Testis (tissue), 2 donors: ENCODE measurements around the gene C14orf93.

Experiments
- POLR2A ChIP-seq: fragments of 450-650 bp; IDR thresholded peaks from one replicate; pipeline ENCODE4 v1.6.1; 2017; ENCODE audit warnings: antibody characterized with exemption, mild to moderate bottlenecking, moderate library complexity
- TF ChIP-seq, protein P1 (sequence below), 3 experiments: fragments of 450-650 bp in 2 of 3; fragments of 200-600 bp in 1 of 3; sonication (generic) in 1 of 3; IDR thresholded peaks; one replicate each; pipeline ENCODE4 v1.5.1; 2016 to 2019; ENCODE audit warnings: antibody characterized with exemption in 3 of 3, mild to moderate bottlenecking in 2 of 3, moderate library complexity in 1 of 3

DNA sequence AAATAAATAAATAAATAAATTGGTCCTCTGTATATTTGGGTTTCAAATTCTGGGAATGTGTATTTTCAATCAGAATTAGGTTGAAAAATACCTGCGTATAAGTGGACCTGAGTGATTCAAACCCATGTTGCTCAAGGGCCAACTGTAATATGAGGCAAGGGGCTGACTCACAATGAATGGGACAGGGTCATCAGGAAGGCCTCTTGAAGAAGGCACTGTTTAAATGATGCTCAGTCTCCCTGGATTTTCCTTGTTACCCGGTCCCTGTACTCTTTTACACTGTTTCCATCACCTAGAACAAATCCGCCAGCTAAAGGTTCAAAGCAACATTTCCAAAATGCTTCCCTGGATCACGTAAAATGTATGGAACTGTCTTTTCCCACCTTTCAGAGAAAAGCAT, 21.0 kb upstream of the C14orf93 start:
- TF ChIP-seq, protein P1, sequence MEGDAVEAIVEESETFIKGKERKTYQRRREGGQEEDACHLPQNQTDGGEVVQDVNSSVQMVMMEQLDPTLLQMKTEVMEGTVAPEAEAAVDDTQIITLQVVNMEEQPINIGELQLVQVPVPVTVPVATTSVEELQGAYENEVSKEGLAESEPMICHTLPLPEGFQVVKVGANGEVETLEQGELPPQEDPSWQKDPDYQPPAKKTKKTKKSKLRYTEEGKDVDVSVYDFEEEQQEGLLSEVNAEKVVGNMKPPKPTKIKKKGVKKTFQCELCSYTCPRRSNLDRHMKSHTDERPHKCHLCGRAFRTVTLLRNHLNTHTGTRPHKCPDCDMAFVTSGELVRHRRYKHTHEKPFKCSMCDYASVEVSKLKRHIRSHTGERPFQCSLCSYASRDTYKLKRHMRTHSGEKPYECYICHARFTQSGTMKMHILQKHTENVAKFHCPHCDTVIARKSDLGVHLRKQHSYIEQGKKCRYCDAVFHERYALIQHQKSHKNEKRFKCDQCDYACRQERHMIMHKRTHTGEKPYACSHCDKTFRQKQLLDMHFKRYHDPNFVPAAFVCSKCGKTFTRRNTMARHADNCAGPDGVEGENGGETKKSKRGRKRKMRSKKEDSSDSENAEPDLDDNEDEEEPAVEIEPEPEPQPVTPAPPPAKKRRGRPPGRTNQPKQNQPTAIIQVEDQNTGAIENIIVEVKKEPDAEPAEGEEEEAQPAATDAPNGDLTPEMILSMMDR (IDR thresholded peaks at IDR 0.05): no peak
- TF ChIP-seq POLR2A: no peak
